Fibroblast of lung (primary cell): ENCODE data around the gene MPDZ. TPM values are rescaled to one million over a fixed set of nuclear protein-coding genes. Genes with fewer than 3 reads are reported as not detected.

Source experiments
- DNase-seq, 2 donors: peaks; one replicate each; pipeline versions ENCODE4 v3.0.0 to v3.0.0-alpha.2; 2010; ENCODE audit warnings: low read depth in 2 of 2
- H2AFZ ChIP-seq: 2 replicates; pipeline ENCODE4 v1.5.1; 2012; ENCODE audit warnings: low read length, control low read depth, inconsistent platforms
- H3K27ac ChIP-seq: 2 replicates; pipeline ENCODE4 v1.5.1; 2011; ENCODE audit warnings: low read length, control low read depth; ENCODE audit not compliant: insufficient read depth
- H3K27me3 ChIP-seq: 2 replicates; pipeline ENCODE4 v1.5.1; 2011; ENCODE audit warnings: mild to moderate bottlenecking, low read length; ENCODE audit not compliant: control insufficient read depth, insufficient read depth
- H3K36me3 ChIP-seq: 2 replicates; pipeline ENCODE4 v1.5.1; 2011; ENCODE audit warnings: low read length; ENCODE audit not compliant: control insufficient read depth, insufficient read depth
- H3K4me1 ChIP-seq: 2 replicates; pipeline ENCODE4 v1.5.1; 2011; ENCODE audit warnings: low read length; ENCODE audit not compliant: control insufficient read depth, insufficient read depth; ENCODE audit errors: extremely low read depth
- H3K4me2 ChIP-seq: 2 replicates; pipeline ENCODE4 v1.5.1; 2011; ENCODE audit warnings: low read length, control low read depth; ENCODE audit not compliant: insufficient read depth; ENCODE audit errors: extremely low read depth
- H3K4me3 ChIP-seq, 4 experiments: fragments of 200-600 bp in 1 of 4; sonication (generic) in 1 of 4; replicated peaks in 1 of 4; 2 replicates each; pipeline ENCODE4 v1.5.1; 2011 to 2016; ENCODE audit warnings: low read length in 4 of 4, low read depth in 3 of 4, mild to moderate bottlenecking in 3 of 4, control low read depth in 2 of 4, inconsistent platforms in 1 of 4, mixed read lengths in 1 of 4; ENCODE audit not compliant: insufficient read depth in 1 of 4; ENCODE audit errors: control extremely low read depth in 1 of 4
- H3K79me2 ChIP-seq: 2 replicates; pipeline ENCODE4 v1.5.1; 2012; ENCODE audit warnings: mild to moderate bottlenecking, low read length, inconsistent platforms; ENCODE audit not compliant: control insufficient read depth, insufficient read depth
- H3K9ac ChIP-seq: 2 replicates; pipeline ENCODE4 v1.5.1; 2011; ENCODE audit warnings: mild to moderate bottlenecking, low read length, control low read depth; ENCODE audit not compliant: insufficient read depth
- H3K9me3 ChIP-seq: 2 replicates; pipeline ENCODE4 v1.5.1; 2012; ENCODE audit warnings: low read depth, low read length; ENCODE audit not compliant: control insufficient read depth, insufficient read depth
- H4K20me1 ChIP-seq: 2 replicates; pipeline ENCODE4 v1.5.1; 2011; ENCODE audit warnings: low read length; ENCODE audit not compliant: control insufficient read depth, insufficient read depth; ENCODE audit errors: extremely low read depth
- CTCF ChIP-seq, 2 donors: IDR thresholded peaks in 1 of 2; conservative IDR thresholded peaks in 1 of 2; 1 replicate in 1 of 2; 2 replicates in 1 of 2; pipeline ENCODE4 v1.5.1; 2011 to 2012; ENCODE audit warnings: low read length in 2 of 2, control low read depth in 1 of 2, inconsistent platforms in 1 of 2, low read depth in 1 of 2, mild to moderate bottlenecking in 1 of 2
- EZH2 ChIP-seq: IDR thresholded peaks from 2 replicates; pipeline ENCODE4 v1.5.1; 2012; ENCODE audit warnings: low read length, control low read depth, mild to moderate bottlenecking; ENCODE audit errors: missing control alignments
- polyA plus RNA-seq, 2 donors: library from polyadenylated mRNA; depleted of rRNA in 1 of 2; stranded (reverse) in 1 of 2; unstranded in 1 of 2; fragments of >200 nt; gene quantifications; 2 replicates each; pipeline ENCODE4 v1.2.1, GENCODE V29; 2011 to 2012; ENCODE audit warnings: missing spikeins in 1 of 2
- total RNA-seq: library from RNA; depleted of rRNA; stranded (reverse); fragments of >200 nt; gene quantifications from 2 replicates; pipeline ENCODE4 v1.2.1, GENCODE V29; 2014

The MPDZ gene
- total and polyA plus RNA-seq, 2 donors (not counting 1 experiment from before 2014, with no cell fraction given): 28.9 to 66.9 TPM

GRCh38 chr9:13270734-13271133, 8.8 kb downstream of the MPDZ start:
- Histone ChIP-seq H4K20me1 (no peaks in the 10 kb centered on the region), H3K36me3 (no peaks in the 10 kb centered on the region), H3K9me3 (no peaks in the 10 kb centered on the region), H3K27ac (no peak overlapping the region), H3K4me3 (no peak overlapping the region), H3K9ac (no peak overlapping the region), H3K4me1 (peaks cover 4% of the 10 kb centered on the region), H3K27me3 (no peaks in the 10 kb centered on the region), H3K4me2 (no peak overlapping the region), H3K79me2 (peaks cover 10% of the 10 kb centered on the region), H2AFZ (no peak overlapping the region)
- no peak for DNase-seq
- TF ChIP-seq CTCF (conservative IDR thresholded peaks at IDR 0.05 in 1 of 2, IDR thresholded peaks at IDR 0.05 in 1 of 2; ENCODE audit: low read depth in 1 of 2, low read length in 2 of 2) (no peak), EZH2 (no peak)

- Histone ChIP-seq H3K4me3 (no peak overlapping the region), H3K27ac (no peak overlapping the region), H3K79me2 (peaks cover 12% of the 10 kb centered on the region), H3K36me3 (no peaks in the 10 kb centered on the region), H3K4me1 (peaks cover 2% of the 10 kb centered on the region), H3K27me3 (no peaks in the 10 kb centered on the region), H3K9ac (no peak overlapping the region), H3K9me3 (no peaks in the 10 kb centered on the region), H3K4me2 (no peak overlapping the region), H2AFZ (no peak overlapping the region), H4K20me1 (no peaks in the 10 kb centered on the region)
- TF ChIP-seq CTCF (conservative IDR thresholded peaks at IDR 0.05 in 1 of 2, IDR thresholded peaks at IDR 0.05 in 1 of 2; ENCODE audit: low read depth in 1 of 2, low read length in 2 of 2): no peak
- no peak for TF ChIP-seq EZH2
- DNase-seq: no peak
These were observed 9.7 kb downstream of the MPDZ start for GRCh38 chr9:13269589-13270452.

GRCh38 chr9:13268469-13268868, 11.0 kb downstream of the MPDZ start:
- no peaks in the 10 kb centered on the region for H3K27me3 ChIP-seq
- no peak overlapping the region for H3K4me2 ChIP-seq
- H2AFZ ChIP-seq: no peak overlapping the region
- no peaks in the 10 kb centered on the region for H4K20me1 ChIP-seq
- no peak for TF ChIP-seq CTCF (conservative IDR thresholded peaks at IDR 0.05 in 1 of 2, IDR thresholded peaks at IDR 0.05 in 1 of 2; ENCODE audit: low read depth in 1 of 2, low read length in 2 of 2)
- no peak for TF ChIP-seq EZH2
- H3K27ac ChIP-seq: no peak overlapping the region
- peaks cover 9% of the 10 kb centered on the region for H3K79me2 ChIP-seq
- no peaks in the 10 kb centered on the region for H3K36me3 ChIP-seq
- DNase-seq: peak in 1 of 2 donors; percentile 92
- no peaks in the 10 kb centered on the region for H3K9me3 ChIP-seq
- H3K4me1 ChIP-seq: peaks cover 2% of the 10 kb centered on the region
- H3K4me3 ChIP-seq: no peak overlapping the region
- H3K9ac ChIP-seq: no peak overlapping the region
